NCI-H2196 (cell line): ENCODE results near the gene KCNH1.

Experiments
- DNase-seq: peaks from one replicate; lab custom pipeline; 2025; ENCODE audit not compliant: unreplicated experiment; lab: John Stamatoyannopoulos, UW

KCNH1 gene

GRCh38 chr1:210728437-210729149 is 405.4 kb downstream of the KCNH1 start:
- no peak for DNase-seq

GRCh38 chr1:210727709-210728108 is 406.2 kb downstream of the KCNH1 start:
- no peak for DNase-seq

- DNase-seq = no peak
These were observed 407.3 kb downstream of the KCNH1 start for GRCh38 chr1:210726621-210727020.

GRCh38 chr1:210724768-210725167 is 409.2 kb downstream of the KCNH1 start:
- no peak for DNase-seq

- no peak for DNase-seq
These were observed 410.3 kb downstream of the KCNH1 start for GRCh38 chr1:210723646-210724045.

- DNase-seq = no peak
These were observed 411.4 kb downstream of the KCNH1 start for GRCh38 chr1:210722410-210723081.

GRCh38 chr1:210715072-210715471 is 418.9 kb downstream of the KCNH1 start:
- DNase-seq = no peak

- no peak for DNase-seq
These were observed 421.9 kb downstream of the KCNH1 start for GRCh38 chr1:210711825-210712612.

- DNase-seq = no peak
These were observed 424.2 kb downstream of the KCNH1 start for GRCh38 chr1:210709701-210710100.

- DNase-seq = no peak
These were observed 426.4 kb downstream of the KCNH1 start for GRCh38 chr1:210707300-210708240.

GRCh38 chr1:210706246-210706645 is 427.7 kb downstream of the KCNH1 start:
- DNase-seq = no peak

GRCh38 chr1:210705086-210705485 is 428.9 kb downstream of the KCNH1 start:
- DNase-seq = no peak

GRCh38 chr1:210703593-210703992 is 430.4 kb downstream of the KCNH1 start:
- no peak for DNase-seq

- DNase-seq = no peak
These were observed 431.4 kb downstream of the KCNH1 start for GRCh38 chr1:210702506-210702905.

- DNase-seq = peak; percentile 26
These were observed 433.4 kb downstream of the KCNH1 start for GRCh38 chr1:210700511-210700910.

- no peak for DNase-seq
These were observed 433.9 kb downstream of the KCNH1 start for GRCh38 chr1:210700083-210700482.

GRCh38 chr1:210698661-210699060 is 435.3 kb downstream of the KCNH1 start:
- no peak for DNase-seq

GRCh38 chr1:210697185-210697584 is 436.8 kb downstream of the KCNH1 start:
- no peak for DNase-seq

- no peak for DNase-seq
These were observed 437.2 kb downstream of the KCNH1 start for GRCh38 chr1:210696709-210697108.

GRCh38 chr1:210695026-210695425 is 438.9 kb downstream of the KCNH1 start:
- no peak for DNase-seq

- no peak for DNase-seq
These were observed 441.2 kb downstream of the KCNH1 start for GRCh38 chr1:210692796-210693195.
